Measurements from ENCODE around the gene TMEM132A. TPM values are rescaled to one million over a fixed set of nuclear protein-coding genes. Genes with fewer than 3 reads are reported as not detected.

Gene TMEM132A
- total and polyA plus RNA-seq, 9 of the 15 experiments (the other 6 are each of a cell fraction or from before 2014, with no cell fraction given), result 0.04 to 1.1 (median 0.18) TPM; not detected in 4

GRCh38 chr11:60895687-60896086 is 28.6 kb upstream of the TMEM132A start (continued):
- TF ChIP-seq ZNF407 (IDR thresholded peaks at IDR 0.05; ENCODE audit: low read depth) (no peak), NONO (IDR thresholded peaks at IDR 0.05; ENCODE audit: low read depth in 2 of 2, low read length in 1 of 2) (no peak), CEBPZ (IDR thresholded peaks at IDR 0.05; ENCODE audit: borderline replicate concordance, low read depth, low read length) (no peak), ZBTB7A (IDR thresholded peaks at IDR 0.05; ENCODE audit: borderline replicate concordance, control insufficient read depth, low read depth, low read length) (no peak), MTA2 (IDR thresholded peaks at IDR 0.05; ENCODE audit: low read depth) (no peak), ZBTB11 (CRISPR knock-in tag; IDR thresholded peaks at IDR 0.05) (no peak)
